NCI-H748 treated with DMSO at 0.1 percent for 48 hours (cell line): ENCODE data around the gene ALDH1A3.
"Not testable (repeated sequence)": the region's sequence is repeated elsewhere in the genome, so short reads cannot be mapped to it uniquely, and the experiment has no call there.

ENCODE experiments used
- DNase-seq: peaks from one replicate; lab custom pipeline; 2025; lab: John Stamatoyannopoulos, UW

Gene ALDH1A3

GRCh38 chr15:100879464-100880138, at the start of gene ALDH1A3:
Gene ALDH1A3, plus strand, starts transcription at chr15:100879831. Its CDS starts 77 bp downstream, at chr15:100879908.
- no peak for DNase-seq

- DNase-seq = no peak
Measured at GRCh38 chr15:100831467-100831866, 48.2 kb upstream of the ALDH1A3 start.

GRCh38 chr15:100832149-100832942, 47.3 kb upstream of the ALDH1A3 start:
- DNase-seq = no peak

GRCh38 chr15:100833417-100834389, 45.9 kb upstream of the ALDH1A3 start:
- DNase-seq = no peak

DNA sequence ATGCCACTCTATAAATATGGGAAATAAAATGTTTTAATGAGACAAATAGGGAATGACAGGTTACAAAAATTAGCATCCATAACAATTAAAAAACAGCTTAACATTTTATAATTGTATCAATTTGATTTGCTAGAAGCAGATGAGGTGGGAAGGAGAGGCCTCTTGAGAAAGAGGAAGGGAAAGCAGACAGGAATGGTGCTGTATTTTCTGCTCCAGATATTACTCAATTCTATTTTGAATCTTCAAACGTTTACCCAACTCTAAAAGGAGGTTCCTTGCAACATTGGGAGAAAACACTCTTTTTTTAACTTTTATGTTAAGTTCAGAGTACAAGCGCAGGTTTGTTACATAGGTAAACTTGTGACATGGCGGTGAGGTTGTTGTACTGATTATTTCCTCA, 44.9 kb upstream of the ALDH1A3 start:
- no peak for DNase-seq

DNA sequence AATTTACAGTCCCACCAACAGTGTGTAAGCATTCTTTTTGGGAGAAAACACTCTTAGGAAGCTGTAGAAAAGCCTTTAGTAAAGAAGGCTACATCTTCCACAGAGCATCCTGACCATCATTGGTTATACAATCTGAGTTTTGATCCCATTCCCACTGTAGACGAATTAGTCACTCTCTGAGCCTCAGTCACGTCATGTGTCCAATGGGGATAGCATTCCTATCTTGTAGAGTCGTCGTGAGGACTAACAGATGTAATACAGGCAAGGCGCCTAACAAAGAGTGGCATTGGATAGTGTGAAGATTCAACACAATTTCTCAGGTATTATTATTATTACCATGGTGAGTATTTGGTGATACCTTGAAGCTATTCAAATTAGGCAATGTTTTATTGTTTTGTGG, 44.0 kb upstream of the ALDH1A3 start:
- DNase-seq = no peak

GRCh38 chr15:100836501-100836900, 43.1 kb upstream of the ALDH1A3 start:
- DNase-seq = no peak

- no peak for DNase-seq
Measured at GRCh38 chr15:100841426-100841825, 38.2 kb upstream of the ALDH1A3 start.

- no peak for DNase-seq
Measured at GRCh38 chr15:100842756-100843730, 36.6 kb upstream of the ALDH1A3 start.

GRCh38 chr15:100844167-100844566, 35.5 kb upstream of the ALDH1A3 start:
- DNase-seq = no peak

DNA sequence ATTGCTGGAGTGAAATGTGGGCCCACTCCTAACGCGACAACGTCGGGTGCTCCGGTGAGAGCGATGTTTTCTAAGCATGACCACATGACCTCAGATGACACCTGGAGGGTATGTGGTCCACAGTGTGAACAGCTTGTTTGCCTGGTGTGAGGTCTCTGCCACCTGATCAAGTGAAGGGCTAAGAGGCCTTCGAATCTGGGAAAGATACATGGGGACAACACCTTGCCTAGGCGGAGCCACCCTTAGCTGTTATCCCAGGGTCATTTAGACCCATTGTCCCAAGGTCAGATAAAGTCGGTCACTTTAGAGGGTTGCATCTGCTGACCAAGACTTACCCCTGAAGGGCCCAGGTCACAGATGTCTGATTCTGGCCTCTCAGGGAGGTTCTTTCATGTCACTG, 34.9 kb upstream of the ALDH1A3 start:
- DNase-seq = no peak

- no peak for DNase-seq
Measured at GRCh38 chr15:100847194-100847593, 32.4 kb upstream of the ALDH1A3 start.

- no peak for DNase-seq
Measured at GRCh38 chr15:100849021-100849854, 30.4 kb upstream of the ALDH1A3 start.

- DNase-seq = no peak
Measured at GRCh38 chr15:100849855-100850218, 29.8 kb upstream of the ALDH1A3 start.

DNA sequence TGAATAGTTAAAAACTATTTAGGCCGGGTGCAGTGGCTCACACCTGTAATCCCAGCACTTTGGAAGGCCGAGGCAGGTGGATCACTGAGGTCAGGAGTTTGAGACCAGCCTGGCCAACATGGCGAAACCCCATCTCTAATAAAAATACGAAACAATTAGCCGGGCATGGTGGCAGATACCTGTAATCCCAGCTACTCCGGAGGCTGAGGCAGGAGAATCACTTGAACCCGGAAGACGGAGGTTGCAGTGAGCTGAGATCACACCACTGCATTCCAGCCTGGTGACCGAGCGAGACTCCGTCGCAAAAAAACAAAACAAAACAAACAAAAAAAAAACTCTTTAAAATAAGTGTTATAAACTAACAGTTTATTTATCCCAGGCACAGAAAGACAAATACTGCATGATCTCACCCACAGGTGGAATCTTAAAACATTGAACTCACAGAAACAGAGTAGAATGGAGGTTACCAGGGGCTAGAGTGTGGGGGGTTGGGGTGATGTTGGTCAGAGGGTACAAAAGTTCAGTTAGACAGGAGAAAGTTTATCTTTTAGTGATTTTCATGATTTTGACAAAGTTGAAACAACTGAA, 28.1 kb upstream of the ALDH1A3 start:
- DNase-seq = not testable (repeated sequence)

- DNase-seq = no peak
Measured at GRCh38 chr15:100852630-100853029, 27.0 kb upstream of the ALDH1A3 start.

GRCh38 chr15:100853676-100854440, 25.8 kb upstream of the ALDH1A3 start:
- no peak for DNase-seq

DNA sequence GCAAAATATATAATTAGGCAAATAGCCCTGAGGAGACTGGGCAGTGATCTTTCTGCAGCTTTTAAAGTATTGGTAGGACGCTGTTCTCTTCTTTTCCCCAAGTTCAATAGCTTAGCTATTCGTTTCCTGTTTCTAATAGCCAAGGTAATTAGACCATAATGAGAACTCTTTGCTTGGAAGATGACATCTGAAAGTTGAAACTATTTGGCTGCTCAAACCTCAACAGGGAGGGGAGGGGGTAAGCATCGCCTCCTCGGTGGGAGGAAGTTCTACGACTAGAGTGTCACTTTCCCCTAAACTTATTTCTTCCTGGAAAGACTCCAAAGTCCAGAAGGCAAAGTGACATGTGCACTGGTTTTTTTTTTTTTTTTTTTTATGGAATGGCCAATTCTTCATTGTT, 22.8 kb upstream of the ALDH1A3 start:
- no peak for DNase-seq

- no peak for DNase-seq
Measured at GRCh38 chr15:100858294-100858693, 21.3 kb upstream of the ALDH1A3 start.
